Activated naive CD8-positive, alpha-beta T cell treated with anti-CD3 and anti-CD28 coated beads, Interleukin-2, amount 10 ng/mL, durations not matched to agents 7 days and 5 days (primary cell): ENCODE measurements around the gene GALE. TPM values are rescaled to one million over a fixed set of nuclear protein-coding genes. Genes with fewer than 3 reads are reported as not detected.

ENCODE experiments used
- ATAC-seq: fragments of 150-1000 bp; cut with Tn5 transposase; one replicate; pipeline ENCODE4 v1.10.0; 2021; ENCODE audit warnings: low read depth, moderate library complexity
- POLR2A ChIA-PET: fragments of 350-600 bp; sonication (Branson Sonifier 250); formaldehyde crosslinking; loops from one replicate; lab custom pipeline; 2021; ENCODE audit warnings: antibody characterized with exemption; lab: Charles Lee
- DNase-seq: peaks from one replicate; pipeline ENCODE4 v3.0.0; 2021
- H3K27ac Mint-ChIP-seq: one replicate; pipeline ENCODE4 v1.8.0; 2022; ENCODE audit warnings: mild to moderate bottlenecking, mixed read lengths
- H3K27me3 Mint-ChIP-seq: one replicate; pipeline ENCODE4 v1.8.0; 2022; ENCODE audit warnings: mild to moderate bottlenecking, moderate library complexity, mixed read lengths
- H3K36me3 Mint-ChIP-seq: one replicate; pipeline ENCODE4 v1.8.0; 2021; ENCODE audit warnings: mild to moderate bottlenecking, mixed read lengths
- H3K4me1 Mint-ChIP-seq: one replicate; pipeline ENCODE4 v1.8.0; 2021; ENCODE audit warnings: mixed read lengths
- H3K4me3 Mint-ChIP-seq: one replicate; pipeline ENCODE4 v1.8.0; 2022; ENCODE audit warnings: mild to moderate bottlenecking, moderate library complexity, mixed read lengths
- H3K9me3 Mint-ChIP-seq: one replicate; pipeline ENCODE4 v1.8.0; 2021; ENCODE audit warnings: mixed read lengths
- total RNA-seq, 2 experiments: library from RNA; stranded (reverse); gene quantifications; one replicate each; pipeline ENCODE4 v1.2.3, GENCODE V29; 2021

GALE gene
- total RNA-seq, 2 experiments from 2014 or later = 18.6 to 19.4 TPM

DNA sequence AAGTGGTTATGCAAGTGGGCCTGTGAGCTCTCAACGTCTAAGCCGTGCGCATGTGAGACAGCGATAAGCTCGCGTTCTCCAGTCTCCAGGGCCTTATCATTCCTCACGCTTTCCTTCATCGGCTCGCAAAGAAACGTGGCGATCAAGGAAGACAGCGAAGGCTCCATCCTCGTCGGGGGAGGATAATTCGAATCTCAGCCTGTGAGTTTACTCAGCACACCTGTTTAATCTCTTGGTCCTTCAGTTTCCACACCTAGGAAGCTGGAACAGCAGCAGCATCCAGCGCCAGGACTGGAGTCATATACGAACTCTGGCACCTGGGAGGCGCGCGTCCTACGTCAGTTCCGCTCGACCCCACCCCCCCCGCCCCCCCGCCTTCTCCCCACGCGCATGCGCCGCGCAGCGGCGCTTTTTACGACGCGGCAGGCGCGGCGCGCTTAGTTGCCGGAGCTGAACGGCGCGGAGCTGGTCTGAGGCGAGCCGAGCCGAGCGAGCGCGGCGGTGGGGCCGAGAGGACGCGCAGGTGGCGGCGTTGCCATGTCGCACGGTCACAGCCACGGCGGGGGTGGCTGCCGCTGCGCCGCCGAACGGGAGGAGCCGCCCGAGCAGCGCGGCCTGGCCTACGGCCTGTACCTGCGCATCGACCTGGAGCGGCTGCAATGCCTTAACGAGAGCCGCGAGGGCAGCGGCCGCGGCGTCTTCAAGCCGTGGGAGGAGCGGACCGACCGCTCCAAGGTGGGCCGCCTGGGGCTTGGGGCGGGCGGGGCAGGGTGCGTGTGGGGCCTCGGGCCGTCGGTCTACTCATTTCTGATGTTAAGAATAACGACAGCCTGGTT is 22.4 kb downstream of the GALE start, which contains the start of gene PITHD1:
TSS of gene PITHD1 (plus strand) at position 440 of the 836 bp plus-strand sequence. CDS start at position 538, 98 bp downstream.
- peak within 1 kb of the TSS; percentile 95 for H3K27ac Mint-ChIP-seq
- ATAC-seq = peak; percentile 91
- peaks cover 41% of the 10 kb centered on the region for H3K4me1 Mint-ChIP-seq
- no peaks in the 10 kb centered on the region for H3K9me3 Mint-ChIP-seq
- H3K36me3 Mint-ChIP-seq = peaks cover 6% of the 10 kb centered on the region
- DNase-seq = peak; percentile 90
- POLR2A ChIA-PET = interaction anchor here (0.8 to 5.3 kb wide), 13 partner anchors 13 to 434 kb away, joined by 3 to 62 read pairs (median 6); partner anchors contain the start of genes ELOA, GALE, HMGCL and HNRNPR
- no peaks in the 10 kb centered on the region for H3K27me3 Mint-ChIP-seq
- H3K4me3 Mint-ChIP-seq = peak within 1 kb of the TSS; percentile 93

DNA sequence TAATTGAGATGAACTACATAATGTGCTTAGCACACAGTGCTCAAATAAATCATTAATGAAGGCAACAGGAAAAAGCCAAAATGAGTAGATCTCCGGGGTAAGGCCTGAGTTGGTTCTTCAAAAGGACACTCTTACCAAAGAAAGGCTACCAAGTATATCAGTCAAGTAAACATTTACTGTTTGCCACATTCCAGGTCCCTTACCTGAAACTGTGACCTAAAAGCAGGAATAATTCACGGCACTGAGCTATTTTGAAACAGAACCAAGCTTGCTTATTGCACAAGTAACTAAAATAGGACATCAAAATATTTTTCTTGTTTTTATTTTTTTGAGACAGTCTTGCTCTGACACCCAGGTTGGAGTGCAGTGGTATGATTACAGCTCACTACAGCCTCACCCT is 24.3 kb downstream of the GALE start:
- H3K4me3 Mint-ChIP-seq = no peak overlapping the region

DNA sequence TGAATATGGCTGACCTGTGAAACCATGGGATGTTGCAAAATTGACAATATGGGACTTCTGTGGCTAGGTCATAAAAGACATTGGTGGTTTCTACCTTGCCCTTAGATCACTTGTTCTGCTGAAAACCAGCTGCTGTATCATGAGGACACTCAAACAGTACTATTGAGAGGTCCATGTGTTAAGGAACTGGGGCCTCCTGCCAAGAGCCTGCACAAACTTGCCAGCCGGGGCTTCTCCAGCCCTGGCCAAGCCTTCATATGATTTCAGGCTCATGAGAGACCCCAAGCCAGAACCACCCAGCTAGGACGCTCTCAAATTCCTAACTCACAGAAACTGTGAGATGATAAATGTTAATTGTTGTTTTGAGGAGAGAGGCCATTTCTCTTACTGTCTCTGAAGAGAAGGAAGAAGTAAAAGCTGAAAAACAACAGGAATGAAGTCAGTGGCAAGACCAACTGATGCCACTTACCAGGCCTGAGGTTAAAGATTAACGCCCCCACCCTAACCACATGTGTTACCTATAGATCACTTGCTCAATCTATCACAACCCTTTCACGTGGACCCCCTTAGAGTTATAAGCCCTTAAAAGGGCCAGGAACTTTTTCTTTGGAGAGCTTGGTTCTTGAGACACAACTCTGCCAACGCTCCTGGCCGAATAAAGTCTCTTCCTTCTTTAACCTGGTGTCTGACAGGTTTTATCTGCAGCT is 26.2 kb downstream of the GALE start:
- H3K4me3 Mint-ChIP-seq = no peak overlapping the region
- H3K27ac Mint-ChIP-seq = peak overlapping the region; percentile 6
- ATAC-seq = no peak
- POLR2A ChIA-PET = no interaction called here
- H3K4me1 Mint-ChIP-seq = peaks cover 30% of the 10 kb centered on the region
- H3K27me3 Mint-ChIP-seq = no peaks in the 10 kb centered on the region
- H3K9me3 Mint-ChIP-seq = no peaks in the 10 kb centered on the region
- no peak for DNase-seq
- H3K36me3 Mint-ChIP-seq = peaks cover 1% of the 10 kb centered on the region

More for the DNA sequence above, 24.3 kb downstream of the GALE start:
- no peaks in the 10 kb centered on the region for H3K9me3 Mint-ChIP-seq
- no peaks in the 10 kb centered on the region for H3K27me3 Mint-ChIP-seq
- ATAC-seq = no peak
- H3K36me3 Mint-ChIP-seq = peaks cover 4% of the 10 kb centered on the region
- no peak overlapping the region for H3K27ac Mint-ChIP-seq
- DNase-seq = no peak
- POLR2A ChIA-PET = interaction anchor here (1.1 to 1.5 kb wide), 2 partner anchors 25 to 204 kb away, joined by 3 read pairs; partner anchors contain the start of gene SRSF10
- H3K4me1 Mint-ChIP-seq = peaks cover 39% of the 10 kb centered on the region

DNA sequence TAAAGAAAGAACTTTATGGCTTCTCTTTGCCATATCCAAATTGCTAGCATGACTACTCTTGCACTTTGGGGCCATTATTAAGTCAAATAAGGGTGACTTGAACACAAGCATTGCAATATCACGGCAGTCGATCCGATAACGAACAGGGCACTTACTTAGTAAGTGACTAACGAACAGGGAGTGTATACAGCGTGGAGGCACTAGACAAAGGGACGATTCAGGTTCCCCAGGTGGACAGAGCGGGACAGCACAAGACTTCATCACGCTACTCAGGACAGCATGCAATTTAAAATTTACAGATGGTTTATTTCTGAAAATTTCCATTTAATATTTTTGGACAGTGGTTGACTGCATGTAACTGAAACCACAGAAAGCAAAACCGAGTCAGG is 27.7 kb downstream of the GALE start:
- Mint-ChIP-seq H3K36me3 (peaks cover 4% of the 10 kb centered on the region), H3K4me3 (no peak overlapping the region), H3K9me3 (no peaks in the 10 kb centered on the region), H3K4me1 (peaks cover 25% of the 10 kb centered on the region), H3K27me3 (no peaks in the 10 kb centered on the region), H3K27ac (no peak overlapping the region)
- POLR2A ChIA-PET = no interaction called here
- ATAC-seq (no peak), DNase-seq (no peak)

DNA sequence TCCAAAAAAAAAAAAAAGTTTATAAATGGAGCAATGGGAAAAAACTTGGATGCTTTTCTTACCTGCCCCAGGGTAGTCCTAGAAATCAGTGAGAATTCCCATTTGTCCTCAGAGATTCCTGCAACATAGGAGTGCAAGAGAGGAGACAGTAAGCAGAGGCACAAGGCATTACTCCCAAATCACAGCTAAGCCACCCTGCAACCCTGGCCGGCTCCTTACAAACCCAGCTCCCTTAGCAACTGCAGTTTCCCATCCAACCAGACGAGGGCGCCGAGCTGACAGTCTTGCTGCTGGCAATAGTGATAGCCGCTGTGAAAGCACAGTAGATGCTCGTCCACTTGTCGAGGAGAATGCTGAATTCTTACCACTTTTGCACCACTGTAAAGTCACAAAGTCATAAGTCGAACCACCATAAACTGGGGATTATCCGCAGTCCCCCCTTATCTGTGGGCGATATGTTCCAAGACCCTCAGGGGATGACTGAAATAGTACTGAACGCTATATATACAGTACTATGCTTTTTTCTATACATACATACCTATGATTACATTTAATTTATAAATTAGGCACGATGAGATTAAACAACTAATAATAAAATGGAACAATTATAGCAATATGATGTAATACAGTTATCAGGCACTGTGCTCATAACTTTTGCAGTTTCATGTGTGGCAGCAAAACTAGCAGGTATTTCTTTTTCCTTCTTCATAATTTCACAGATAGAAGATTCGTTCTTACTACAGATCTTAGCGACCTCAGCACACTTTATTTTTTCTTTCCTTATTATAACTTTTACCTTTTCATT is 28.3 kb downstream of the GALE start:
- peaks cover 25% of the 10 kb centered on the region for H3K4me1 Mint-ChIP-seq
- no peaks in the 10 kb centered on the region for H3K9me3 Mint-ChIP-seq
- no peak overlapping the region for H3K27ac Mint-ChIP-seq

DNA sequence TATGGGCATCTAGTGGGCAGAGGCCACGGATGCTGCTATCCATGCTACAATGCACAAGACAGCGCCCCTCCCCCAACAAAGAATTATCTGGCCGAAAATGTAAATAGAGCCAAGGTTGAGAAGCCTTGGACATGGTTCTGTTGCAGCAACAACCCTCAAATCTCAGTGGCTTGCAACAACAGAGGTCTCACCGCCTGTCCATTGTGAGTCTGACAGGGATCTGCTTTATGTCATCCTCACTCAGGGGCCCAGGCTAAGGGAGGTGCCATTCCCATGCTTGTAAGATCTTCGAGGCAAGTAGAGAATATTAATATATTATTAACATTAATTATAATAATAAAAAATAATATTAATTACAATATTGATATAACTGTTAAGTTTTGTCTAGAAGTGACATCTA is 31.8 kb downstream of the GALE start:
- Mint-ChIP-seq H3K36me3 (peaks cover 6% of the 10 kb centered on the region), H3K4me1 (peaks cover 8% of the 10 kb centered on the region), H3K27ac (no peak overlapping the region), H3K9me3 (no peaks in the 10 kb centered on the region), H3K4me3 (no peak overlapping the region), H3K27me3 (no peaks in the 10 kb centered on the region)
- ATAC-seq (no peak), DNase-seq (no peak)
- POLR2A ChIA-PET = no interaction called here

More for the DNA sequence above, 28.3 kb downstream of the GALE start:
- peak; percentile 87 for DNase-seq
- Mint-ChIP-seq H3K36me3 (peaks cover 4% of the 10 kb centered on the region), H3K27me3 (no peaks in the 10 kb centered on the region), H3K4me3 (no peak overlapping the region)
- POLR2A ChIA-PET = interaction anchor here (0.6 to 1.2 kb wide), 4 partner anchors 18 to 729 kb away, joined by 3 to 5 read pairs (median 4); partner anchors contain the start of gene ELOA
- ATAC-seq = peak; percentile 87

DNA sequence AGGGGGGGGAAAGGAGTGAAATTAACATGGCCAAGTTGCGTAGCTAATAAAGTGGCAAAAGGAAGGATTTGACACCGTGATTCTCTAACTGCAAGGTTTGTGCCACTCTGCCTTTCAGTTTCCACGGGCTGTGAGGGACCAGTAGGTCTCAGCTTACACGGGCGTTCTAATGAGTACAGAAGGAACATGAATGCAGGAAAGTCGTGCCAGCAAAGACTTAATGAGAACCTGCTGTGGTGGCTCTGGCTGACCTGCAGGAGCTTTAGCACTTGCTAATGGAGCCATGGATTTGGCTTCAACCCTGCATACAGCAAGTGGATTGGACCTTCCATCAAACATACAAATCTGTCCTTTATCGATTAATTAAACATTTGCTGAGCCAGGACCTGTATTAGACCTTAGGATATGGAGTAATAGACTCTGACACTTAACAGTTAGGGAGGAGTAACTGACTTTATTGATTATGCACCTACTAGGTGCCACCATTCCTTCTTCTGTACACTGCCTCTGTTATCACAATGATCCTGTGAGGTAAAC is 37.4 kb downstream of the GALE start:
- peaks cover 3% of the 10 kb centered on the region for H3K4me1 Mint-ChIP-seq
- no peak overlapping the region for H3K27ac Mint-ChIP-seq
- no peaks in the 10 kb centered on the region for H3K9me3 Mint-ChIP-seq
- DNase-seq (no peak), ATAC-seq (no peak)
- H3K36me3 Mint-ChIP-seq = peaks cover 8% of the 10 kb centered on the region
- H3K27me3 Mint-ChIP-seq = no peaks in the 10 kb centered on the region
- POLR2A ChIA-PET = interaction anchor here (1.6 kb wide), 1 partner anchor 9 kb away, joined by 3 read pairs; no protein-coding TSS in a partner anchor
- no peak overlapping the region for H3K4me3 Mint-ChIP-seq

DNA sequence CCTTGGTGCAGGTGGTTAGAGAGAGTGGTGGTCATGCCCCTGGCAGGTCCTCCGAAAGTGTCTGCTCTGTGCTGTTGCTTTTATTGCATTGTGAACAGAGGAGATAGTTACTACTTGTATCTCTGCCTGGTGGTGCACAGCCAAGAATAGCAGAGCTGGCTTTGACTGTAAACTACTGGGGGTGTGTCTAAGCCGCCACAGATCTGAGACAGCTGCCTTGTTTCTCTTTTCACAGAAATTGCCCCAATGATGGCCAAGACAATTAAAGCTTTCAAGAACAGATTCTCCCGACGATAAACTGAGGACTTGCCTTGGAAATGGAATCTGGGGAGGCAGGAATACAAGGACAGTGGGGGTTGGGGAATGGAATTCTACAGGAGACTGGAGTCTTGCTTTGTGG is 41.3 kb downstream of the GALE start:
- Mint-ChIP-seq H3K27me3 (no peaks in the 10 kb centered on the region), H3K36me3 (peaks cover 13% of the 10 kb centered on the region), H3K9me3 (no peaks in the 10 kb centered on the region), H3K4me1 (peaks cover 2% of the 10 kb centered on the region), H3K27ac (no peak overlapping the region), H3K4me3 (no peak overlapping the region)
- DNase-seq (no peak), ATAC-seq (no peak)
- POLR2A ChIA-PET = no interaction called here

DNA sequence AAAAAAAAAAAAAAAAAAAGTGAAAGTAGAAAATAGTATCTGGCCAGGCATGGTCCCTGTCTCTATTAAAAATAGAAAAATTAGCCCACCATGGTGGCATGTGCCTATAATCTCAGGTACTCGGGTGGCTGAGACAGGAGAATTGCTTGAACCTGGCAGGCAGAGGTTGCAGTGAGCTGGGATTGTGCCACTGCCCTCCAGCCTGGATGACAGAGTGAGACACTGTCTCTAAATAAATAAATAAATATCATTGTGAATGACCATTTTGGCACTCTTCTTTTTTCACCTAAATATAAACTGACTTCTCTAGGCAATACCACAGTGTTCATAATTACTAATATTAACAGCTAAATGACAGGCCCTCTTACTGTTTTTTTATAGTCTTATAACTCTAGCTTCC is 42.7 kb downstream of the GALE start:
- Mint-ChIP-seq H3K9me3 (no peaks in the 10 kb centered on the region), H3K36me3 (peaks cover 15% of the 10 kb centered on the region), H3K27me3 (no peaks in the 10 kb centered on the region), H3K27ac (no peak overlapping the region), H3K4me3 (no peak overlapping the region), H3K4me1 (no peaks in the 10 kb centered on the region)
- no peak for DNase-seq
- POLR2A ChIA-PET = interaction anchor here (0.6 to 0.7 kb wide), 4 partner anchors 14 to 200 kb away, joined by 3 to 5 read pairs (median 4); partner anchors contain the start of gene RPL11
- no peak for ATAC-seq

DNA sequence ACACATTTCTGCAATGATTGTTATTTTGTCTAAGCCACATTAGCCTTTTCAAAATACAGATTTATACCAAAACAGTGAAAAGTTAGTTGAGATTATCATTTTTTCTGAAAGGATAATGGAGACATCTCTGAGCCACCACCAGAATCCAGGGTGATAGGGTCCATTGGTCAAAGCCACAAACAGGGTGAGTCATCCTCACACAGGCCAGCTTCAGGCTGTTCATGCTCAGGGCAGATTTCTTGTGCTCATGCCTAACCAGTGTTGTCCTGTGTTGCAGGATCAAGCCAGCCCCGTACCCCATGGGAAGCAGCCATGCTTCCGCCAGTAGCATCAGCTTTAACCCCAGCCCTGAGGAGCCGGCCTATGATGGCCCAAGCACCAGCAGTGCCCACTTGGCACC is 43.9 kb downstream of the GALE start:
- DNase-seq = no peak
- Mint-ChIP-seq H3K36me3 (peaks cover 16% of the 10 kb centered on the region), H3K9me3 (no peaks in the 10 kb centered on the region), H3K4me1 (no peaks in the 10 kb centered on the region), H3K27ac (no peak overlapping the region), H3K27me3 (no peaks in the 10 kb centered on the region), H3K4me3 (no peak overlapping the region)
- POLR2A ChIA-PET = no interaction called here
- no peak for ATAC-seq

DNA sequence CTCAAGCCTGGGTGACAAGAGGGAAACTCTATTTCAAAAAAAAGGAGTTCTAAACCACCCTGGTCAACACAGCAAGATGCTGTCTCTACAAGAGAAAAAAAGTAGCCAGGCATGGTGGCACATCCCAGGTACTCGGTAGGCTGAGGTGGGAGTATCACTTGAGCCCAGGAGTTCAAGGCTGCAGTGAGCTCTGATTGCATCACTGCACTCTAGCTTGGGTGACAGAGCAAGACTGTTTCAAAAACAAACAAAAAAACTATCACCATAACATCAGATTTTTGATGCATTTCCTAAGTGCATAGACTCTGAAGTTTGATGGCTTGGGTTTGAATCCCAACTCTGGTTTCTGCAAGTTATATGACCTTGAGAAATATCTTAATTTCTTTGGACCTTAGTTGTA is 47.6 kb downstream of the GALE start:
- Mint-ChIP-seq H3K36me3 (peaks cover 22% of the 10 kb centered on the region), H3K4me1 (peaks cover 8% of the 10 kb centered on the region), H3K9me3 (no peaks in the 10 kb centered on the region), H3K4me3 (no peak overlapping the region), H3K27me3 (no peaks in the 10 kb centered on the region), H3K27ac (no peak overlapping the region)
- ATAC-seq = no peak
- no peak for DNase-seq
- POLR2A ChIA-PET = interaction anchor here (1.6 kb wide), 1 partner anchor 25 kb away, joined by 4 read pairs; the partner anchor contains the start of gene PITHD1

DNA sequence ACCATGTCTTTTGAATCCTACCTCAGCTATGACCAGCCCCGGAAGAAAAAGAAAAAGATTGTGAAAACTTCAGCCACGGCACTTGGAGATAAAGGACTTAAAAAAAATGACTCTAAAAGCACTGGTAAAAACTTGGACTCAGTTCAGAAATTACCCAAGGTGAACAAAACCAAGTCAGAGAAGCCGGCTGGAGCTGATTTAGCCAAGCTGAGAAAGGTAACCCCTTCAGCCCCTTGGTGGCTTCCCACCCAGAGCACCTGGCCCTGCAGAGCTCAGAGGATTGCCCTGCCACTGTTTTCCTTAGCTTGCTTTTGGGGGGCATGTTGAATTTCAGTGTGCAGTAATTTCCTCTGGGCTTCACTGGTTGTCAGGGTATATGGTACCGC is 48.7 kb downstream of the GALE start:
- Mint-ChIP-seq H3K4me3 (no peak overlapping the region), H3K36me3 (peaks cover 23% of the 10 kb centered on the region), H3K4me1 (peaks cover 16% of the 10 kb centered on the region), H3K9me3 (no peaks in the 10 kb centered on the region), H3K27me3 (no peaks in the 10 kb centered on the region), H3K27ac (no peak overlapping the region)
- ATAC-seq (no peak), DNase-seq (no peak)
- POLR2A ChIA-PET = interaction anchor here (1.0 to 1.6 kb wide), 2 partner anchors 9 to 27 kb away, joined by 3 to 4 read pairs; partner anchors contain the start of genes ELOA and PITHD1
